Loucy (cell line): Measurements from ENCODE around the gene C11orf42.

Experiments used
- H2AFZ ChIP-seq: fragments of 200-600 bp; sonication (generic); 2 replicates; pipeline ENCODE4 v1.6.0; 2016; ENCODE audit warnings: antibody characterized with exemption, mild to moderate bottlenecking, low read length, moderate library complexity
- H3F3A ChIP-seq: fragments of 200-600 bp; 2 replicates; pipeline ENCODE4 v1.6.0; 2016; ENCODE audit warnings: antibody characterized with exemption, low read depth, mild to moderate bottlenecking
- H3K27me3 ChIP-seq: fragments of 200-600 bp; sonication (generic); 2 replicates; pipeline ENCODE4 v1.6.1; 2014; ENCODE audit warnings: low read length, mild to moderate bottlenecking; ENCODE audit not compliant: insufficient read depth, poor library complexity, severe bottlenecking
- H3K36me3 ChIP-seq: fragments of 200-600 bp; sonication (generic); 2 replicates; pipeline ENCODE4 v1.6.1; 2016; ENCODE audit warnings: low read length; ENCODE audit not compliant: insufficient read depth
- H3K4me1 ChIP-seq: fragments of 200-600 bp; sonication (generic); 2 replicates; pipeline ENCODE4 v1.5.1; 2014; ENCODE audit warnings: low read length, mild to moderate bottlenecking; ENCODE audit not compliant: insufficient read depth, poor library complexity, severe bottlenecking
- H3K4me2 ChIP-seq: fragments of 200-600 bp; sonication (generic); 2 replicates; pipeline ENCODE4 v1.6.0; 2014; ENCODE audit warnings: antibody characterized with exemption, low read length, low read depth, mild to moderate bottlenecking; ENCODE audit not compliant: poor library complexity, severe bottlenecking
- H3K4me3 ChIP-seq: fragments of 200-600 bp; sonication (generic); 2 replicates; pipeline ENCODE4 v1.5.1; 2014; ENCODE audit warnings: low read length, mild to moderate bottlenecking, mixed read lengths; ENCODE audit not compliant: poor library complexity, severe bottlenecking
- H3K79me2 ChIP-seq: fragments of 200-600 bp; sonication (generic); 2 replicates; pipeline ENCODE4 v1.6.1; 2014; ENCODE audit warnings: low read length; ENCODE audit not compliant: insufficient read depth
- H3K9ac ChIP-seq: fragments of 200-600 bp; sonication (generic); 2 replicates; pipeline ENCODE4 v1.6.0; 2014; ENCODE audit warnings: mild to moderate bottlenecking, low read depth, low read length, moderate library complexity; ENCODE audit not compliant: poor library complexity, severe bottlenecking
- H3K9me2 ChIP-seq: fragments of 200-600 bp; sonication (generic); replicated peaks from 2 replicates; pipeline ENCODE4 v1.6.1; 2016; ENCODE audit warnings: low read depth, low read length, mixed read lengths
- H3K9me3 ChIP-seq: fragments of 200-600 bp; sonication (generic); 2 replicates; pipeline ENCODE4 v1.6.1; 2014; ENCODE audit warnings: mild to moderate bottlenecking, antibody characterized with exemption, low read length, low read depth; ENCODE audit not compliant: insufficient read depth
- H4K20me1 ChIP-seq: fragments of 200-600 bp; sonication (generic); 2 replicates; pipeline ENCODE4 v1.6.0; 2014; ENCODE audit warnings: antibody characterized with exemption, low read length, mild to moderate bottlenecking; ENCODE audit not compliant: insufficient read depth, poor library complexity, severe bottlenecking
- EZH2phosphoT487 ChIP-seq: fragments of 200-600 bp; IDR thresholded peaks from 2 replicates; pipeline ENCODE4 v1.6.1; 2018; ENCODE audit warnings: antibody characterized with exemption, mild to moderate bottlenecking, moderate library complexity, borderline replicate concordance
- TF ChIP-seq, protein P1 (sequence below): fragments of 200-600 bp; sonication (generic); conservative IDR thresholded peaks from 2 replicates; pipeline ENCODE4 v1.5.1; 2014; ENCODE audit warnings: mild to moderate bottlenecking, antibody characterized with exemption, low read length

The C11orf42 gene

DNA sequence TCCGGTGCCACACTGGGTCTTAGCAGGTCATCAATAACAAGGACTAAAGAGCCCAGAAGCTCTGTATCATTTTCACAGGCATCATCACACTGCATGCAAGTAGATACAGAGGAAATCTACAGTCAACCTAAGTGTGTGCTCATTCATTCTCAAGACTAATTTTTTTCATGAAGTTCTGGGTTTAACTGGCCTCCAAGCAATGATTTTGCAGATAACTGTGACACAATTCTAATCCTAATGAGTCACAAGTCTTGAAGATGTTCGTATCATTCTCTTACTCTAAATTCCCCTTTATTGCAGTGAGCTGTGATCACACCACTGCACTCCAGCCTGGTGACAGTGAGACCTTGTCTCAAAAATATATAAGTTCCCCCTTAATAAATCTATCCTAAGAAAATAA, 3.9 kb upstream of the C11orf42 start:
- H3K79me2 ChIP-seq: no peaks in the 10 kb centered on the region

DNA sequence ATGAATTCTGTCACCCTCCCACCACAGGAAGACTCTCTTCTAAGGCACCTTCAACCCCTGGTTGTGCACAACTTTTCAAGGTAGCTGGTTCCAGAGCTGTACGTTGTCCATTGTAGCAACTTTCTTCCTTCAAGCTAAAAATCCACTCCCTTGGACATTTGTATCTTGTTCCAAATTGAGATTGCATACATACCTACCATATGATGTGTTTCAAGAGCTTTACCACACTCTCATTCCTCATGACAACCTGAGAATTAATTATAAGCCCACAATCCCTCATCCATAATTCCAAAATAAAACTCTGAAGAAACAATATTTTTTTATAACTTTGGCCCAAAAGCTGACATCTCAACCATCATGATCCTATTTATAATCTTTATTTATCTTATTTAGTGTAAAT, 3.3 kb upstream of the C11orf42 start:
- Histone ChIP-seq H3F3A (no peaks in the 10 kb centered on the region), H3K4me1 (peaks cover 5% of the 10 kb centered on the region), H3K4me3 (no peak overlapping the region), H4K20me1 (no peaks in the 10 kb centered on the region), H3K9me3 (no peaks in the 10 kb centered on the region), H3K36me3 (no peaks in the 10 kb centered on the region), H3K9ac (no peak overlapping the region), H3K4me2 (no peak overlapping the region), H3K79me2 (no peaks in the 10 kb centered on the region), H3K27me3 (no peaks in the 10 kb centered on the region), H3K9me2 (no peaks in the 10 kb centered on the region), H2AFZ (no peak overlapping the region)
- TF ChIP-seq, protein P1, sequence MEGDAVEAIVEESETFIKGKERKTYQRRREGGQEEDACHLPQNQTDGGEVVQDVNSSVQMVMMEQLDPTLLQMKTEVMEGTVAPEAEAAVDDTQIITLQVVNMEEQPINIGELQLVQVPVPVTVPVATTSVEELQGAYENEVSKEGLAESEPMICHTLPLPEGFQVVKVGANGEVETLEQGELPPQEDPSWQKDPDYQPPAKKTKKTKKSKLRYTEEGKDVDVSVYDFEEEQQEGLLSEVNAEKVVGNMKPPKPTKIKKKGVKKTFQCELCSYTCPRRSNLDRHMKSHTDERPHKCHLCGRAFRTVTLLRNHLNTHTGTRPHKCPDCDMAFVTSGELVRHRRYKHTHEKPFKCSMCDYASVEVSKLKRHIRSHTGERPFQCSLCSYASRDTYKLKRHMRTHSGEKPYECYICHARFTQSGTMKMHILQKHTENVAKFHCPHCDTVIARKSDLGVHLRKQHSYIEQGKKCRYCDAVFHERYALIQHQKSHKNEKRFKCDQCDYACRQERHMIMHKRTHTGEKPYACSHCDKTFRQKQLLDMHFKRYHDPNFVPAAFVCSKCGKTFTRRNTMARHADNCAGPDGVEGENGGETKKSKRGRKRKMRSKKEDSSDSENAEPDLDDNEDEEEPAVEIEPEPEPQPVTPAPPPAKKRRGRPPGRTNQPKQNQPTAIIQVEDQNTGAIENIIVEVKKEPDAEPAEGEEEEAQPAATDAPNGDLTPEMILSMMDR: no peak
- no peak for TF ChIP-seq EZH2phosphoT487

More for the DNA sequence above, 3.9 kb upstream of the C11orf42 start:
- Histone ChIP-seq H3K9ac (no peak overlapping the region), H3F3A (no peaks in the 10 kb centered on the region), H3K9me2 (no peaks in the 10 kb centered on the region), H3K27me3 (no peaks in the 10 kb centered on the region), H4K20me1 (no peaks in the 10 kb centered on the region), H3K4me1 (peaks cover 9% of the 10 kb centered on the region), H3K36me3 (no peaks in the 10 kb centered on the region), H2AFZ (no peak overlapping the region), H3K4me2 (no peak overlapping the region), H3K9me3 (no peaks in the 10 kb centered on the region), H3K4me3 (no peak overlapping the region)
- TF ChIP-seq, protein P1: no peak
- no peak for TF ChIP-seq EZH2phosphoT487

DNA sequence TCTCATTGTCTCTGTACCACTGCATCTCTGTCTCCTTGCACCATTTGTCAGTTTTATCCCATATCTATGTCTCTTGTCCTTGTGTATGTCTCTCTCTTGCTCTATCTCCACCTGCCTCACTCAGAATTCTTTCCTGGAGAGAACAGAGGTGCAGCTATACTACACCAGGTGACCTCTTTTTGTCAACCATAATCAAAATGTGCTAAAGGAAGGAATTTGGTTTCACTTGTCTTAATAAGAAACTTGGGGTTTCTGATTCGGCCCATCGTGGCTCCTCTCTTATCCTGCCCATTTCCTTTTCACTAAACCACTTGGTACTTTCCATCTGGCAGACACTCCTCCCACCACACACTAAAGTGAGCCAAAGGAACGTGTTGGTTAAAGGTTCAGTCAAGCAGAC, 2.0 kb upstream of the C11orf42 start:
- Histone ChIP-seq H4K20me1 (no peaks in the 10 kb centered on the region), H3F3A (no peaks in the 10 kb centered on the region), H3K9me2 (no peaks in the 10 kb centered on the region), H3K9me3 (no peaks in the 10 kb centered on the region), H3K4me2 (no peak overlapping the region), H2AFZ (no peak overlapping the region), H3K79me2 (no peaks in the 10 kb centered on the region), H3K9ac (no peak overlapping the region), H3K27me3 (no peaks in the 10 kb centered on the region), H3K4me1 (peaks cover 5% of the 10 kb centered on the region), H3K4me3 (no peak overlapping the region), H3K36me3 (no peaks in the 10 kb centered on the region)
- no peak for TF ChIP-seq EZH2phosphoT487
- TF ChIP-seq, protein P1: no peak
